ENCODE results near the gene DMAC1.
A peak's percentile ranks its signal among the peaks of the same experiment; 100 is the strongest.

DMAC1 gene

GRCh38 chr9:7760014-7760415 is 39.6 kb downstream of the DMAC1 start:
- Mint-ChIP-seq H3K27me3 (ENCODE audit: low read depth) (no peaks in the 10 kb centered on the region), H3K27ac (no peak overlapping the region), H3K9me3 (peaks cover 34% of the 10 kb centered on the region), H3K4me3 (no peak overlapping the region), H3K4me1 (ENCODE audit: low read depth) (peaks cover 21% of the 10 kb centered on the region), H3K36me3 (ENCODE audit: low read depth) (peaks cover 13% of the 10 kb centered on the region)

GRCh38 chr9:7756088-7756487 is 43.5 kb downstream of the DMAC1 start:
- Mint-ChIP-seq H3K4me1 (ENCODE audit: low read depth) (peaks cover 31% of the 10 kb centered on the region), H3K27me3 (ENCODE audit: low read depth) (no peaks in the 10 kb centered on the region), H3K36me3 (ENCODE audit: low read depth) (peaks cover 23% of the 10 kb centered on the region), H3K9me3 (peaks cover 36% of the 10 kb centered on the region), H3K4me3 (no peak overlapping the region), H3K27ac (peak overlapping the region; percentile 86)

- Mint-ChIP-seq H3K9me3 (peaks cover 29% of the 10 kb centered on the region), H3K27me3 (ENCODE audit: low read depth) (peaks cover 21% of the 10 kb centered on the region), H3K27ac (no peak overlapping the region), H3K4me3 (no peak overlapping the region), H3K4me1 (ENCODE audit: low read depth) (peaks cover 27% of the 10 kb centered on the region), H3K36me3 (ENCODE audit: low read depth) (peaks cover 16% of the 10 kb centered on the region)
Measured at GRCh38 chr9:7752481-7752880, 47.1 kb downstream of the DMAC1 start.

All from T-helper 1 cell treated with Interleukin-12 subunit alpha and Interleukin-12 subunit beta and Interleukin-4 antibody, amounts not matched to agents 30 μg/mL and 1 μg/mL, for 36 hours (primary cell).